ENCODE measurements around the gene PDS5A. TPM values are rescaled to one million over a fixed set of nuclear protein-coding genes. Genes with fewer than 3 reads are reported as not detected.
"Not testable (repeated sequence)": the region's sequence is repeated elsewhere in the genome, so short reads cannot be mapped to it uniquely, and the experiment has no call there.

PDS5A gene
- total RNA-seq, 1 donor, result 85.1 TPM

DNA sequence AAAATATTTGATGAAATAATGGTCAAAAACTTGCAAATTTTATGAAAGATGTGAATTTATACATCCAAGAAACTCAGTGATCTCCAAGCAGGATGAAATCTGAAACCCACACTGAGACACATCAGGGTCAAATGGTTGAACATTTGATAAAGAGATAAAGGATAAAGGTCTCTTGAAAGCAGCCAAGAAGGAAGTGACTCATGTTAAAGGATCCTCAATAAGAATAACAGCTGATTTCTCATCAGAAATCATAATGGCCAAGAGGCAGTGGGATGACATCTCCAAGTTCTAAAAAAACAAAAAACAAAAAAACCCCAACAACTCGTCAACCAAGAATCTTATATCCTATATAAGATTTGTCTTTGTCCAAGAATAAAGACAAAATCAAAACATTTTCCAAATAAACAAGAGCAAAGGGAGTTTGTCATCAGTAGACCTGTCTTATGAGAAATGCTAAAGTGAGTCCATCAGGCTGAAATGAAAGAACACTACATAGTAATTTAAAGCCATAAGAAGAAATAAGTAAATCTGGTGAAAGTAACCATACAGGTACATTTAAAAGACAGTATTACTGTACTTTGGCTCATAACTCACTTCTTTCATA is 121.7 kb downstream of the PDS5A start:
- TF ChIP-seq, protein P1, sequence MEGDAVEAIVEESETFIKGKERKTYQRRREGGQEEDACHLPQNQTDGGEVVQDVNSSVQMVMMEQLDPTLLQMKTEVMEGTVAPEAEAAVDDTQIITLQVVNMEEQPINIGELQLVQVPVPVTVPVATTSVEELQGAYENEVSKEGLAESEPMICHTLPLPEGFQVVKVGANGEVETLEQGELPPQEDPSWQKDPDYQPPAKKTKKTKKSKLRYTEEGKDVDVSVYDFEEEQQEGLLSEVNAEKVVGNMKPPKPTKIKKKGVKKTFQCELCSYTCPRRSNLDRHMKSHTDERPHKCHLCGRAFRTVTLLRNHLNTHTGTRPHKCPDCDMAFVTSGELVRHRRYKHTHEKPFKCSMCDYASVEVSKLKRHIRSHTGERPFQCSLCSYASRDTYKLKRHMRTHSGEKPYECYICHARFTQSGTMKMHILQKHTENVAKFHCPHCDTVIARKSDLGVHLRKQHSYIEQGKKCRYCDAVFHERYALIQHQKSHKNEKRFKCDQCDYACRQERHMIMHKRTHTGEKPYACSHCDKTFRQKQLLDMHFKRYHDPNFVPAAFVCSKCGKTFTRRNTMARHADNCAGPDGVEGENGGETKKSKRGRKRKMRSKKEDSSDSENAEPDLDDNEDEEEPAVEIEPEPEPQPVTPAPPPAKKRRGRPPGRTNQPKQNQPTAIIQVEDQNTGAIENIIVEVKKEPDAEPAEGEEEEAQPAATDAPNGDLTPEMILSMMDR (IDR thresholded peaks at IDR 0.05; ENCODE audit: insufficient read depth, low read depth, low read length), result no peak
- peak; percentile 26 for DNase-seq (ENCODE audit: low read depth)
- H3K4me3 ChIP-seq (ENCODE audit: low read depth, low read length), result no peak overlapping the region

DNA sequence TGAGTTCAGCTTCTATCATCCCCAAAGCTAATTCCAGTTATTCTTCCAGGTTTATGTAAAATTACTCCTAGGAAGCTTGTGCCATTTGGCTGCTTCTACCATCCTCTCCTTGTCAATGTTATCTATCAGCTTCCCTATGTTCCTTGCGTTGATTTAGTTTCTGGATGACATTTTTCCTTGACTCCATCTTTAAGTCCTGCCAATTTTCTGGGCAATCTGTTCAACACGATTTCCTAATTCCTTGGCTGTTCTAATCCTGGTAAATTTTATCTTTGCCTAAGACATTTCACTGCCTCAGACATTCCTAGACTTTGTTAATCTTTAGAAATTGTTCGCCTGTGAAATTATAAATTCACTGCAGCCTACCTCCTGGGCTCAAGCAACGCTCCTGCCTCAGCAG is 125.1 kb downstream of the PDS5A start:
- no peak overlapping the region for H3K4me3 ChIP-seq (ENCODE audit: low read depth, low read length)
- TF ChIP-seq, protein P1 (IDR thresholded peaks at IDR 0.05; ENCODE audit: insufficient read depth, low read depth, low read length), result no peak
- no peak for DNase-seq (ENCODE audit: low read depth)

DNA sequence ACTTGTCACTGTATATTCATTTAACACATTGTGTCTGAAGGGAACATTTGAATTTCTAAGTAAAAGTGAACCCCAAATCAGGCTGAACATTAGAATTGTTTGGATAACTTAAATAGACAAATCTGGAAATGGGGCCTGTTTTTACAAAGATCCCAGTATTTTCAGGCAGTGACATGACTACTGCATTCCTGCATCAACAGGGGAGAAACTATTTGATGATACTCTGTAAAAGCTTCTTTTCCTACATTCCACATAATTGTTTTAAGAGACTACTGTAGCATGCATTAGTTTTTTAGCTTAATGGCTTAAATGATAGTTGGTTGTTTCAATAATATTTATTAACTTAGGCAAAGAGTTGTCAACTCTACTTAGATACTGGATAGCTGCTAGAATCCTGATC is 127.0 kb downstream of the PDS5A start:
- DNase-seq (ENCODE audit: low read depth), result no peak
- TF ChIP-seq, protein P1 (IDR thresholded peaks at IDR 0.05; ENCODE audit: insufficient read depth, low read depth, low read length), result no peak
- H3K4me3 ChIP-seq (ENCODE audit: low read depth, low read length), result no peak overlapping the region

DNA sequence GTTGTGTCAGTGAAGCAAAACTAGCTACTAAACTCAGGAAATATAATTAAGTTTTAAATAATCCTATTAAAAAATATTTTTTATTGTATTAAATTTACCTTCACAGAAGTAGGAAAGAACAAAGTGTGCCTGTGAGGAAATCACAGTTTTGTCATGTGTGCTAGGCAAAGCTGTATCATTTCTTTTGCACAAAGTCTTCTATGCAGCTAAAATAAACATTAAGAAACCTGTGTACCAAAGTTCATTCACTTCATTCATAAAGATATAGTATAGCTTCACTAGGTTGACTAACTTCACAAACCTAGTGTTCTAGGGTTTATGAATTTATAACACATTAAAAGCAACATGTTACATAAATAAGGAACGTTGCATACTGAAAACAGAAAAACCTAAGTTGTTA is 131.0 kb downstream of the PDS5A start:
- TF ChIP-seq, protein P1 (IDR thresholded peaks at IDR 0.05; ENCODE audit: insufficient read depth, low read depth, low read length), result no peak
- DNase-seq (ENCODE audit: low read depth), result no peak

DNA sequence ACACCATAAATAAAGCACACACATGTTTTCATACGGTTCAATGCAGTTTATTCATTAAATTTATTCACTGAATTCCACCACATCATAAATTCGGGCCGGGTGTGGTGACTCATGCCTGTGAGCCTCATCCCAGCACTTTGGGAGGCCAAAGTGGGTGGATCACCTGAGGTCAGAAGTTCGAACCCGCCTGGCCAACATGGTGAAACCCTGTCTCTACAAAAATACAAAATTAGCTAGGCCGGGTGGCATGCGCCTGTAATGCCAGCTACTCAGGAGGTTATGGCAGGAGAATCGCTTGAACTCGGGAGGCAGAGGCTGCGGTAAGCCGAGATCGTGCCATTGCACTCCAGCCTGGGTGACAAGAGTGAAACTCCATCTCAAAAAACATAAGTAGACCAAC is 131.6 kb downstream of the PDS5A start:
- DNase-seq (ENCODE audit: low read depth), result no peak
- H3K4me3 ChIP-seq (ENCODE audit: low read depth, low read length), result no peak overlapping the region
- TF ChIP-seq, protein P1 (IDR thresholded peaks at IDR 0.05; ENCODE audit: insufficient read depth, low read depth, low read length), result no peak

More for the DNA sequence above, 131.0 kb downstream of the PDS5A start:
- H3K4me3 ChIP-seq (ENCODE audit: low read depth, low read length), result no peak overlapping the region

DNA sequence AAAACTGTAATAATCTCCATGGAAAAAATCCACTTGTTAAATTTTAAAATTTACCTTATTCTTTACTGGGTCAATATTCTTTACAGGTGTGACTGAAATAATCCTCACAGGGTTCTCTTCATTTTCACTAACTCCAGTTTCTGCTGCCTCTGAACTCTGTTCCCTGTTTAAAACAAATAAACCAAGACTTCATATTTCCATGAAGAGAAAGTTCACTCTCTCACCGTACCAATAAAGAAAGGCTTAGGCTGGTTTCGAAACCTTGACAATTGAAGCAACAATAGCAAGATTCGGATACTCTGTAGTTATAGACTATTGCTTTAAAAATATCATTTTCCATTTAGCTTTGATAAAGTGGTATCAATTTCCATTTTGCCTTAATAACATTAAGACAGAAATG is 135.8 kb downstream of the PDS5A start:
- TF ChIP-seq, protein P1 (IDR thresholded peaks at IDR 0.05; ENCODE audit: insufficient read depth, low read depth, low read length), result no peak
- H3K4me3 ChIP-seq (ENCODE audit: low read depth, low read length), result no peak overlapping the region
- DNase-seq (ENCODE audit: low read depth), result no peak

DNA sequence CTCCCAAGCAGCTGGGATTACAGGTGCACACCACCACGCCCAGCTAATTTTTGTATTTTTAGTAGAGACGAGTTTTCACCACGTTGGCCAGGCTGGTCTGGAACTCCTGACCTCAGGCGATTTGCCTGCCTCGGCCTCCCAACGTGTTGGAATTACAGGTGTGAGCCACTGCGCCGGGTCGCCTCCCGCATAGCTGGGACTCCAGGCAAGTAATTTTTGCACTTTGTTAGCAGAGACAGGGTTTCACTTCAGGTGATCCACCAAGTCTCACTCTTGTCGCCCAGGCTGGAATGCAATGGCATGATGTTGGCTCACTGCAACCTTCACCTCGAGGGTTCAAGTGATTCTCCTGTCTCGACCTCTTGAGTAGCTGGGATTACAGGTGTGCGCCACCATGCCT is 137.2 kb downstream of the PDS5A start:
- H3K4me3 ChIP-seq (ENCODE audit: low read depth, low read length); DNase-seq (ENCODE audit: low read depth): not testable (repeated sequence)
